H1 (cell line): ENCODE data around the gene LRRC18. TPM values are rescaled to one million over a fixed set of nuclear protein-coding genes. Genes with fewer than 3 reads are reported as not detected.

Experiments used
- CTCF ChIA-PET: fragments of 300-600 bp; sonication (Branson Sonifier 250); formaldehyde crosslinking; loops from one replicate; lab custom pipeline; 2021; ENCODE audit not compliant: partially characterized antibody; lab: Charles Lee
- POLR2A ChIA-PET: fragments of 300-600 bp; sonication (Branson Sonifier 250); formaldehyde crosslinking; loops from one replicate; lab custom pipeline; 2021; ENCODE audit warnings: inconsistent platforms; ENCODE audit not compliant: partially characterized antibody; lab: Charles Lee
- DNase-seq, 2 experiments: peaks; one replicate each; pipeline versions ENCODE4 v3.0.0 to v3.0.0-alpha.2; 2010 to 2022; ENCODE audit warnings: low spot score in 2 of 2, low read depth in 1 of 2, mixed read lengths in 1 of 2
- FAIRE-seq: peaks from 2 replicates; lab custom pipeline; 2011; peaks lifted over from hg19 to GRCh38; lab: Jason Lieb, UNC
- H2AFZ ChIP-seq: 2 replicates; pipeline ENCODE4 v1.8.1; 2012; ENCODE audit warnings: low read length, inconsistent platforms
- H2AK5ac ChIP-seq: 2 replicates; pipeline ENCODE4 v1.6.1; 2013; ENCODE audit warnings: low read depth, low read length
- H2BK120ac ChIP-seq: replicated peaks from 2 replicates; pipeline ENCODE3; 2013; ENCODE audit warnings: low read depth, low read length, inconsistent platforms
- H2BK12ac ChIP-seq: 2 replicates; pipeline ENCODE4 v1.6.1; 2013; ENCODE audit warnings: low read depth, low read length
- H2BK15ac ChIP-seq: 2 replicates; pipeline ENCODE4 v1.6.1; 2013; ENCODE audit warnings: low read length
- H2BK20ac ChIP-seq: 2 replicates; pipeline ENCODE4 v1.6.1; 2013; ENCODE audit warnings: low read length
- H2BK5ac ChIP-seq: 2 replicates; pipeline ENCODE4 v1.6.1; 2013; ENCODE audit warnings: low read depth, low read length
- H3K14ac ChIP-seq: 2 replicates; pipeline ENCODE4 v1.6.1; 2013; ENCODE audit warnings: inconsistent platforms; ENCODE audit not compliant: insufficient read length
- H3K18ac ChIP-seq: 2 replicates; pipeline ENCODE4 v1.6.1; 2013; ENCODE audit warnings: low read length; ENCODE audit errors: extremely low read depth
- H3K23ac ChIP-seq: 2 replicates; pipeline ENCODE4 v1.6.1; 2013; ENCODE audit warnings: inconsistent platforms; ENCODE audit not compliant: insufficient read length
- H3K23me2 ChIP-seq: 2 replicates; pipeline ENCODE4 v1.6.1; 2013; ENCODE audit warnings: low read depth, low read length
- H3K27ac ChIP-seq: 2 replicates; pipeline ENCODE4 v1.6.1; 2011; ENCODE audit warnings: low read depth, low read length, inconsistent platforms
- H3K27me3 ChIP-seq, 4 experiments: replicated peaks in 1 of 4; 1 replicate in 1 of 4; 2 replicates in 3 of 4; pipeline versions ENCODE4 v1.6.1 to v1.8.1; 2011 to 2013; ENCODE audit warnings: low read length in 3 of 4, mild to moderate bottlenecking in 3 of 4, inconsistent platforms in 2 of 4, mixed read lengths in 2 of 4, moderate library complexity in 1 of 4; ENCODE audit not compliant: control insufficient read depth in 3 of 4, insufficient read depth in 3 of 4; ENCODE audit errors: extremely low read depth in 1 of 4
- H3K36me3 ChIP-seq, 4 experiments: 2 replicates each; pipeline versions ENCODE4 v1.6.1 to v1.8.1; 2011 to 2013; ENCODE audit warnings: mild to moderate bottlenecking in 4 of 4, low read length in 3 of 4, moderate library complexity in 2 of 4, control low read depth in 1 of 4, inconsistent platforms in 1 of 4; ENCODE audit not compliant: insufficient read depth in 4 of 4, control insufficient read depth in 2 of 4
- H3K4ac ChIP-seq: replicated peaks from 2 replicates; pipeline ENCODE3; 2013; ENCODE audit warnings: low read length, low read depth, mixed read lengths, inconsistent platforms; ENCODE audit not compliant: insufficient read length
- H3K4me1 ChIP-seq, 4 experiments: replicated peaks in 1 of 4; 1 replicate in 1 of 4; 2 replicates in 3 of 4; pipeline versions ENCODE4 v1.6.1 to v1.8.1; 2011 to 2013; ENCODE audit warnings: low read length in 3 of 4, inconsistent platforms in 2 of 4, mixed read lengths in 1 of 4; ENCODE audit not compliant: insufficient read depth in 4 of 4, control insufficient read depth in 3 of 4
- H3K4me2 ChIP-seq, 2 experiments: 2 replicates each; pipeline versions ENCODE4 v1.6.1 to v1.8.1; 2011 to 2013; ENCODE audit warnings: low read depth in 2 of 2, low read length in 2 of 2, control low read depth in 1 of 2, inconsistent platforms in 1 of 2, mild to moderate bottlenecking in 1 of 2; ENCODE audit not compliant: insufficient read depth in 1 of 2
- H3K4me3 ChIP-seq, 4 experiments: fragments of 200-600, 300-600 bp in 1 of 4; sonication (generic), shearing (Covaris generic), sonication (Bioruptor Twin) in 1 of 4; 2 replicates each; pipeline versions ENCODE4 v1.5.1 to v1.8.1; 2011 to 2016; ENCODE audit warnings: low read length in 4 of 4, low read depth in 3 of 4, control low read depth in 2 of 4, inconsistent platforms in 2 of 4, mild to moderate bottlenecking in 2 of 4, mixed read lengths in 1 of 4, moderate library complexity in 1 of 4; ENCODE audit not compliant: insufficient read depth in 2 of 4; ENCODE audit errors: extremely low read depth in 1 of 4
- H3K56ac ChIP-seq: replicated peaks from 2 replicates; pipeline ENCODE3; 2013; ENCODE audit warnings: low read depth, mild to moderate bottlenecking, mixed read lengths, low read length, inconsistent platforms; ENCODE audit not compliant: insufficient read length
- H3K79me1 ChIP-seq: 2 replicates; pipeline ENCODE4 v1.6.1; 2013; ENCODE audit warnings: low read depth, low read length, control low read depth
- H3K79me2 ChIP-seq, 2 experiments: 2 replicates each; pipeline versions ENCODE4 v1.6.1 to v1.8.1; 2012 to 2013; ENCODE audit warnings: low read length in 2 of 2, mild to moderate bottlenecking in 2 of 2, inconsistent platforms in 1 of 2; ENCODE audit not compliant: insufficient read depth in 2 of 2, control insufficient read depth in 1 of 2
- H3K9ac ChIP-seq, 4 experiments: replicated peaks in 1 of 4; 1 replicate in 1 of 4; 2 replicates in 3 of 4; pipeline versions ENCODE4 v1.6.1 to v1.8.1; 2011 to 2013; ENCODE audit warnings: low read depth in 3 of 4, low read length in 3 of 4, control low read depth in 2 of 4, mild to moderate bottlenecking in 2 of 4, moderate library complexity in 2 of 4, inconsistent platforms in 1 of 4; ENCODE audit errors: extremely low read depth in 1 of 4
- H3K9me3 ChIP-seq, 2 experiments: 2 replicates each; pipeline versions ENCODE4 v1.6.1 to v1.8.1; 2012 to 2013; ENCODE audit warnings: mild to moderate bottlenecking in 2 of 2, moderate library complexity in 2 of 2, control low read depth in 1 of 2, inconsistent platforms in 1 of 2, low read depth in 1 of 2, low read length in 1 of 2, mixed read lengths in 1 of 2; ENCODE audit not compliant: insufficient read depth in 2 of 2
- H4K20me1 ChIP-seq, 2 experiments: replicated peaks in 1 of 2; 2 replicates each; pipeline versions ENCODE3 to v1.8.1; 2011 to 2013; ENCODE audit warnings: inconsistent platforms in 2 of 2, low read length in 2 of 2, mild to moderate bottlenecking in 1 of 2; ENCODE audit not compliant: insufficient read depth in 2 of 2, control insufficient read depth in 1 of 2
- H4K5ac ChIP-seq: 2 replicates; pipeline ENCODE4 v1.6.1; 2013; ENCODE audit warnings: low read length, low read depth, mixed read lengths, inconsistent platforms; ENCODE audit not compliant: insufficient read length
- H4K8ac ChIP-seq: 2 replicates; pipeline ENCODE4 v1.8.0; 2013; ENCODE audit warnings: mild to moderate bottlenecking, moderate library complexity, low read length, inconsistent platforms; ENCODE audit not compliant: insufficient read depth; ENCODE audit errors: extremely low read depth
- H4K91ac ChIP-seq: replicated peaks from 2 replicates; pipeline ENCODE3; 2013; ENCODE audit warnings: low read length, mixed read lengths, inconsistent platforms; ENCODE audit not compliant: insufficient read length
- POLR2AphosphoS5 ChIP-seq: IDR thresholded peaks from 2 replicates; pipeline ENCODE4 v1.6.1; 2011; ENCODE audit warnings: low read depth, low read length
- RAD21 ChIP-seq, 2 experiments: IDR thresholded peaks in 1 of 2; conservative IDR thresholded peaks in 1 of 2; 2 replicates each; pipeline ENCODE4 v1.6.1; 2011; ENCODE audit warnings: low read depth in 2 of 2, low read length in 2 of 2, improper control_type of control experiment in 1 of 2, inconsistent platforms in 1 of 2, mild to moderate bottlenecking in 1 of 2, moderate library complexity in 1 of 2
- SP1 ChIP-seq: IDR thresholded peaks from 2 replicates; pipeline ENCODE4 v1.6.1; 2011; ENCODE audit warnings: low read depth, low read length
- TEAD4 ChIP-seq: IDR thresholded peaks from 2 replicates; pipeline ENCODE4 v1.6.1; 2012; ENCODE audit warnings: low read depth, low read length, inconsistent platforms, mixed read lengths
- WGBS, 2 experiments: shearing (Covaris generic) in 1 of 2; methylation state at CpG; one replicate each; pipeline versions ENCODE4 v1.1.6 to v1.1.7; 2013 to 2015; ENCODE audit warnings: low lambda C conversion rate in 2 of 2, mixed read lengths in 2 of 2, inconsistent platforms in 1 of 2, low coverage in 1 of 2, missing lambda C conversion rate in 1 of 2; ENCODE audit not compliant: insufficient replicate concordance in 2 of 2, insufficient coverage in 1 of 2, insufficient read length in 1 of 2; ENCODE audit errors: extremely low coverage in 1 of 2, missing lambda C conversion rate in 1 of 2; 5-methylcytosine and 5-hydroxymethylcytosine counted together
- polyA plus RNA-seq, 7 experiments: library from polyadenylated mRNA; depleted of rRNA in 3 of 7; stranded (reverse) in 5 of 7; unstranded in 2 of 7; fragments of >200 nt in 5 of 7; fragments of 200-250 nt in 2 of 7; gene quantifications; 1 replicate in 5 of 7; 2 replicates in 1 of 7; 4 replicates in 1 of 7; pipeline versions ENCODE4 v1.2.1 to v1.2.3, GENCODE V29; 2011 to 2013; ENCODE audit warnings: missing spikeins in 2 of 7, mixed read lengths in 2 of 7
- total RNA-seq: library from RNA; stranded (reverse); fragmentation: NEBNext Ultra II Directional; extraction: Animal tissue kit (Norgen Biotek cat#: 25700); gene quantifications from 2 replicates; pipeline ENCODE4 v1.2.1, GENCODE V29; 2021

LRRC18 gene
- total and polyA plus RNA-seq, 2 of the 8 experiments (the other 6 are each of a cell fraction or from before 2014, with no cell fraction given), result not detected

GRCh38 chr10:48983648-48984351 is 44.2 kb upstream of the LRRC18 start:
- Histone ChIP-seq H4K5ac (no peak overlapping the region), H3K27me3 (no peaks in the 10 kb centered on the region), H2AK5ac (no peak overlapping the region), H3K9me3 (no peaks in the 10 kb centered on the region), H3K79me2 (no peaks in the 10 kb centered on the region), H3K4ac (no peak overlapping the region), H3K4me1 (no peaks in the 10 kb centered on the region), H3K18ac (no peak overlapping the region), H2BK12ac (no peak overlapping the region), H4K8ac (no peak overlapping the region), H2AFZ (no peak overlapping the region), H3K23ac (no peak overlapping the region), H3K23me2 (peaks cover 2% of the 10 kb centered on the region; the same call in 1 of the 2 replicates), H2BK120ac (no peak overlapping the region), H3K4me3 (no peak overlapping the region), H3K79me1 (no peaks in the 10 kb centered on the region), H2BK20ac (no peak overlapping the region), H2BK15ac (no peak overlapping the region), H2BK5ac (no peak overlapping the region), H3K36me3 (no peaks in the 10 kb centered on the region), H4K91ac (no peak overlapping the region), H3K14ac (no peak overlapping the region), H3K4me2 (no peak overlapping the region), H4K20me1 (no peaks in the 10 kb centered on the region), H3K9ac (no peak overlapping the region), H3K27ac (no peak overlapping the region), H3K56ac (no peak overlapping the region)
- DNase-seq (no peak), FAIRE-seq (no peak)
- TF ChIP-seq RAD21 (IDR thresholded peaks at IDR 0.05 in 1 of 2, conservative IDR thresholded peaks at IDR 0.05 in 1 of 2; ENCODE audit: low read depth in 2 of 2, low read length in 2 of 2) (0 out of 4 replicates have a peak, but pooled peaks of 1 of the 2 experiments have one; percentile 1), SP1 (no peak), TEAD4 (no peak), POLR2AphosphoS5 (no peak)
- ChIA-PET POLR2A (no interaction called here), CTCF (interaction anchor here (0.8 to 2.9 kb wide), 4 partner anchors 178 to 326 kb away, joined by 3 to 17 read pairs (median 7); no protein-coding TSS in a partner anchor)
- WGBS, 2 experiments, result 94% methylated on average over 5 of the region's 5 CpGs; no CpG with 5 or more reads in 1 of the 2 experiments
